Brain pericyte (primary cell): Measurements from ENCODE around the gene ISYNA1.

Source experiments
- DNase-seq: peaks from one replicate; pipeline ENCODE4 v3.0.0-alpha.2; 2012; ENCODE audit warnings: low read depth, low spot score

Gene ISYNA1

GRCh38 chr19:18443831-18444230, 5.9 kb upstream of the ISYNA1 start:
- no peak for DNase-seq

GRCh38 chr19:18443406-18443805, 5.5 kb upstream of the ISYNA1 start:
- no peak for DNase-seq

GRCh38 chr19:18442941-18443340, 5.0 kb upstream of the ISYNA1 start:
- no peak for DNase-seq

- no peak for DNase-seq
Observed at GRCh38 chr19:18441804-18442788, 4.2 kb upstream of the ISYNA1 start.

GRCh38 chr19:18440936-18441803, 3.2 kb upstream of the ISYNA1 start:
- no peak for DNase-seq

GRCh38 chr19:18440415-18440877, 2.5 kb upstream of the ISYNA1 start:
- no peak for DNase-seq

GRCh38 chr19:18439910-18440237, 1.9 kb upstream of the ISYNA1 start:
- DNase-seq, result no peak

- no peak for DNase-seq
Observed at GRCh38 chr19:18439025-18439909, 1.3 kb upstream of the ISYNA1 start.

GRCh38 chr19:18438331-18439024, 545 bp upstream of the ISYNA1 start:
- no peak for DNase-seq

GRCh38 chr19:18436671-18437490, 1.1 kb downstream of the ISYNA1 start:
- DNase-seq, result no peak

GRCh38 chr19:18435842-18436670, 1.9 kb downstream of the ISYNA1 start:
- DNase-seq, result no peak

GRCh38 chr19:18435178-18435841, 2.6 kb downstream of the ISYNA1 start:
- no peak for DNase-seq

- DNase-seq, result no peak
Observed at GRCh38 chr19:18434411-18435175, 3.3 kb downstream of the ISYNA1 start.

- no peak for DNase-seq
Observed at GRCh38 chr19:18433735-18434398, 4.1 kb downstream of the ISYNA1 start.

GRCh38 chr19:18433015-18433691, 4.8 kb downstream of the ISYNA1 start:
- no peak for DNase-seq

GRCh38 chr19:18432275-18433014, 5.5 kb downstream of the ISYNA1 start:
- no peak for DNase-seq
